ENCODE measurements around the gene CBR1.

Gene CBR1

GRCh38 chr21:36069713-36070583, at the start of gene CBR1:
Gene CBR1, plus strand, starts transcription at chr21:36070024. Its CDS starts 92 bp downstream, at chr21:36070116.
- peak; percentile 80 to 88 for DNase-seq (ENCODE audit: low read depth in 2 of 2)

GRCh38 chr21:36021251-36021837, 48.5 kb upstream of the CBR1 start:
- no peak for DNase-seq (ENCODE audit: low read depth in 2 of 2)

DNA sequence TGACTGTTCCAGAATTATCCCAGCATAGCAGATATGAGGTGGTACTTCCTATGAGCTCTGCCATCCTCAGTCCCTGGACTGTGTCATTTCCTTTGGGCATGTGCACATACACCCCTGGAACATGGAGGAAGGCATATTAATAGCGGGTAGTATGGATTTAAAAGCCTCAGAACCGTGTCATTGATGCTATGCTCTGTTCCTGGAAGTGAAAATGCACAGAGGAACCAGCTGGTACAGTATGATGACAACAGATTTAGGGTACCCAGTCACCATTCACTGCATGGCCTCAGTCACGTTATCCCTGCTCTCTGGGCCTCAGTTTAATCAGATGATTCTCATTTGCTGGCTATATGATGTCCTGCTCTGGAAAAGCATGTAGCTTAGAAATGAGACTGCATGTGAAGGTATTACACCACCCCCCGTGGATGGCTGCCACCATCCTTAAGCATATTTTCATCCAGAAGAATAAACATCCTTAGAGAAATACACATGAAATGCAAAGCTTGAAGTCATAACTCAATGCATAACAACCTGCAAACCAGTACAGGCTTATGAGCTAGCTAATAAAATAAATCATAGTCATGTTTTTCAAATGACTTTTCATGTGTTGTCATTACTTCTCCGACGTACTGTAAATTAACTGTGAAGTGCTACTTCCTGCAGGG, 47.3 kb upstream of the CBR1 start:
- no peak for DNase-seq (ENCODE audit: low read depth in 2 of 2)

- DNase-seq (ENCODE audit: low read depth in 2 of 2), result no peak
Measured at GRCh38 chr21:36023092-36023480, 46.7 kb upstream of the CBR1 start.

- no peak for DNase-seq (ENCODE audit: low read depth in 2 of 2)
Measured at GRCh38 chr21:36024782-36025181, 45.0 kb upstream of the CBR1 start.

DNA sequence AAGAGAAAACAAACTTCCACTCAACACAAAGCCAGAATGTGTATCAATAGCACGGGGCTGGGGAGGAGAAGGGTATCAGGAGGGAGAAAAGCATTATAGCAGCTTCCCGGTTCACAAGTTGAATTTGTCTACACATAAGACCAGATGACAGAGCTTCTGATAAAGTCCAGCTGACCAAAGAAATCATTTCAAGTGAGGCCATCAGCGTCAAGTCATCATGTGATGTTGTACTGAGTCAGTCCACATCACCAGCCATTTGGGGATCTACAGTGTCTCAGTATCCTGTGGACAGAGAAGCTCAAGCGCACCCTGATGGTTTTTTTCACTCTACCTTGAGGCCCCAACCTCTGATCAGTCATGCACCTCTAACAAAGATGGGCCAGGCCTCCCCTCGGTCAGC, 42.5 kb upstream of the CBR1 start:
- DNase-seq (ENCODE audit: low read depth in 2 of 2), result no peak

DNA sequence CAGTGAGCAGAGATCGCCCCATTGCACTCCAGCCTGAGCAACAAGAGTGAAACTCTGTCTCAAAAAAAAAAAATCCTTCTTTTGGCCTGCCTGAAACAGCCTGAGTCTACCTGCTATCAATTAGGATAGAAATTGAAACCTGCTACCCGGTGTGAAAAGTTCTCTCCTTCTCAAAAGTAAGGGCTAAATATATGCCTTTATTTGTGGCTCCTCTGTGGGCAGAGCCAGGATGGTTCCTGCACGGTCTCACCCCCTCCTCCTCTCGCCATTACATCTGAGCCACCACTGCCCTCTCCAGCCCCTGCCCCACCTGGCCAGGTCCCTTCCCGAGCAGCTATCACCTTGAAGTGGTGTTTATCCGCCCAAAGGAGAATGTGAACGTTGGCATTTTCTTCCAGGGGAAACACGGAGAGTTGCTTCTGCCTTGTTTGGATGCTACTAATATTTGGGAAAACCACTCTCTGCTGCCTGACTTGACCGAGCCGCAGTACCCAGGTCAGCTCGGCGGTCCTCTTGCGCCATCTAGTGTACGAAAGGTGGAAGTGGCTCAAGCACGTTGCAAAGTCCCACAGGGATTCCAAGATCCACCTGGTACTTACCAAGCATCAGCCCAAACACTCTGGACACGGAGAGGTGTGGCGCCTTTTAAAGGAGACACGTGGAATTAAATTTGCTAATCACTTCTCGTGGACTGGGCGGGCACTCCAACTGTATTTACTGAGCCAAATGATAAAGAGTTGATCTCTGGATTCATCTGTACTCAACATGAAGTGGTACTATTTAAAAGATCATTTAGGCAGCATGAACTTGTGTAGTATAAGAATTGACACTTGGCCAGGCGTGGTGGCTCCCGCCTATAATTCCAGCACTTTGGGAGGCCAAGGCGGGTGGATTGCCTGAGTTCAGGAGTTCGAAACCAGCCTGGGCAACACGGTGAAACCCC, 41.4 kb upstream of the CBR1 start:
- peak; percentile 34 to 52 for DNase-seq (ENCODE audit: low read depth in 2 of 2)

DNA sequence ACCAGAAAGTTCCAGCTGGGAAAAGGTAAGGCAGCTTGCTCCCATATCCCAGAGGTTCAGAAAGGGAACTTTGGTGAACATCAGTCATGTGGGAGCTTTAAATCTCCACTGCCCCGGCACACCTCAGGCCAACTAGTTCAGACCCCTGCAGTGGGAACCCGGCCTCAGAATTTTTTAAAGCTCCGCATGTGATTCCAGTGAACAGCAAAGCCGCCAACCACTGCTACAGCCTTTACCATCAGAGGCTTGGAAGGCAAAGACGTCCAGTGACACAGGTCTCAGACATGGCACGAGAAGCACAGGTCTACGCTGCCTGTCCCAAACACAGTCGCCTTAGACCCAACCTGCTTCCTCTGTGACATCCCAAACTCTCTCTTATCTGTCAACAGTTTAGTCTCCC, 40.5 kb upstream of the CBR1 start:
- DNase-seq (ENCODE audit: low read depth in 2 of 2), result no peak

GRCh38 chr21:36030581-36031189, 39.1 kb upstream of the CBR1 start:
- no peak for DNase-seq (ENCODE audit: low read depth in 2 of 2)

DNA sequence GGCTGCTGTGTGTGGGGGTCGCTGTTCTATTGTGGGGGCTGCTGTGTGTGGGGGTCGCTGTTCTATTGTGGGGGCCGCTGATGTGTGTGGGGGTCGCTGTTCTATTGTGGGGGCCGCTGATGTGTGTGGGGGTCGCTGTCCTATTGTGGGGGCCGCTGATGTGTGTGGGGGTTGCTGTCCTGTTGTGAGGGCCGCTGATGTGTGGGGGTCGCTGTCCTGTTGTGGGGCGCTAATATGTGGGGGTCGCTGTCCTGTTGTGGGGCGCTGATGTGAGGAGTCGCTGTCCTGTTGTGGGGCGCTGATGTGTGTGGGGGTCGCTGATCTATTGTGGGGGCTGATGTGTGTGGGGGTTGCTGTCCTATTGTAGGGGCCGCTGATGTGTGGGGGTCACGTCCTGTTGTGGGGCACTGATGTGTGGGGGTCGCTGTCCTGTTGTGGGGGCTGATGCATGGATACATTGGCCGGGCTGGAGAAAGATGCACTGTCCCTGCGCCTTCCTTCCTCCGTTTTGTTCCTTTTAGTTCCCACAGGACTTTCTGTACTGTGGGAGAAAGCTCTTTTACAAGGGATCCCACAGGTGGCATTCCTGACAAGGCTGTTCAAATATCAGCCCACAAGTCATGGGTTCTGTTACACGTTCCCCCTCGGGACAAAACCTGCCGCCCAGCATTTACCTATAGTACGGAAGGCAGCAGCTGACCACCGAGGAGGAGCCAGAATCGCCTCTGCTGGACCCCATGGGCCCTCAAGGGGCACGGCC, 37.0 kb upstream of the CBR1 start:
- DNase-seq (ENCODE audit: low read depth in 2 of 2), result no peak

GRCh38 chr21:36034211-36034913, 35.5 kb upstream of the CBR1 start:
- DNase-seq (ENCODE audit: low read depth in 2 of 2), result no peak

DNA sequence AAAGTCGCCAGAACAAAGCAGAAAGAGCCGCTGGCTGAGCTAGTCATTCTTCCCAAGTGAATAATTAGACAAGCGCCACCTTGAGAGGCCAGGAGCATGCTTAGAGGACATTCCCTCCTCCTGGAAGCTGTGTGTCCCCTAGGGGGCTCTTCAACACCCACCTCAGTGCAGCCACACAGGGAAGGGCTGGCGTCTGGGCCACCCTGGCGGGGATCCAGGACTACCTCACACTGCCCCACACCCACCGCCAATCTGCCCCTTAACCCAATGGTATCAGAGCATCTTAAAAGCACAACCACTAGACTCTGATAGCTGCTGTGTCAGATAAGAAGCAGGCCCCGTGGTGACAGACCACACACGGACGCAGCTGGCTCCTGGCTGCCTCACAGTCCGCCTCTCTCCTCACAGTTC, 34.4 kb upstream of the CBR1 start:
- DNase-seq (ENCODE audit: low read depth in 2 of 2), result no peak

DNA sequence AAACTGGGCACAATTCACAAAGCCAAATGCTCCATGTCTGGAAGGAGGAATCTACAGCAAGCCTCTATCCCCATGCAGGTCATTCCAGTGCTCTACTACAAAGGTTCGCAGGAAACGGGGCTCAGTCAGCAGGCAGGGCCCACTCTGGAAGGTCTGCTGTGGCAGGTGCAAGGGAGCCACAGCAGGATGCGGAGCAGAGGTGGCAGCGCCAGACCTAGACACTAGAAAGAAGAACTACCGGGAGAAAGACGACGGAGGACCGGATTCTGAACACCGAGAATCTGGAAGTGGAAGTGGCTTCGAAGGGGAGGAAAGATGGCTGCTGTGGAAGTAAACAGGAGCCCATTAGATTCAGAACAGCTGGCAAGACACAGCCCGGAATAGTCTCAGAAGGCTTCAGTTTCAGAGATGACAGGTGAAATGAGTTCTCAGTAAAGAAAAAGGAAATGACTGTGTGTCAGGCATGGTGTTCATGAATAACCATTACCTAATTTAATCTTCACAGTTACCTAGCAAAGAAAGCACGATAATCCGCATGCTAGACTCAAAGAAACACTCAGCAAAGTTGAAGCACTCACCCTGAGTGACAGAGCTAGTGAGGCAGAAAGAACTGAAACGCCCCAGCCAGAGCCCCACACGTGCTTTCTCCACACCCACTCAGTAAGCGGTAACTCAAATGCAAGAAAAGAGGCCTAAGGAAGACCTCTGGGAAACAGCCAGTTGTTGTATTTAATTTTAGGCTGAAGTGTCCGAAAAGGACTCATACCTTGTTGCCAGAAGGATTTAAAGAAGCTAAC, 30.9 kb upstream of the CBR1 start:
- no peak for DNase-seq (ENCODE audit: low read depth in 2 of 2)

- DNase-seq (ENCODE audit: low read depth in 2 of 2), result no peak
Measured at GRCh38 chr21:36039861-36040260, 30.0 kb upstream of the CBR1 start.

- no peak for DNase-seq (ENCODE audit: low read depth in 2 of 2)
Measured at GRCh38 chr21:36040389-36040788, 29.4 kb upstream of the CBR1 start.

DNA sequence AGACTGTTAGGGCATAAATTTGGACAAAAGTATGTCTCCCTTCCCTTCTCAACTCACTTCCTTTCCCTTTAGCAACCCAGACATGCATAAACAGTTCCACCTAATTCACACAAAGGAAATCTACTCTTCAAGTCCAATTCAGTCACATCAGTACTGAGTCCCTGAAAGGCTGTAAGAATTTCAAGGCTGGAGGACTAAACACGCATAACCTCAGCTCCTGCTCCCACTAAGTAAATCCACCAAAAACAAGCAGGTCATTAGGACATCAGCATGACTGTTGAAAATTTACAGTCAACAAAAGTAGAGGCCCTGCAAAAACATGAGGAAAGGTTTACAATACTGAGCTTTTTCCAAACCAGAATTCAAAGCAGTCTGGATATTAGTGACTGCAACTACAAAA, 27.9 kb upstream of the CBR1 start:
- DNase-seq (ENCODE audit: low read depth in 2 of 2), result no peak

DNA sequence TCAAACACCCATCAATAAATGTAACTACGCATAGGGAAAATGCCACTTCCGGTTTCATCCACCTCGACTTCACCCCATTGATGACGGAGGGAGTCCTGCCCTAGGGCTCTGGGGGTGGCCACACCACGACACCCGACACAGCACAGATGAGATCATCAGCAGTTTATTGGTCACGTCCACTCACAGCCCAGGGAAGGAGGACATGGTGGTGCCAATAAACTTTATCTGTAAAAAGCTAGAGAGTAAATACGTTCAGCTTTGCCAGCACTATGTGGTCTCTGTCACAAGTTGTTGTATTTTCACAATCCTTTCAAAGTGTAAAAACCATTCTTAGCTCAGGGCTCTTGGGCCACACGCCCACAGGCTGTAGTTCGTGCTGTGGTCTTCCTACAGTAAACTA, 25.8 kb upstream of the CBR1 start:
- DNase-seq (ENCODE audit: low read depth in 2 of 2), result no peak

DNA sequence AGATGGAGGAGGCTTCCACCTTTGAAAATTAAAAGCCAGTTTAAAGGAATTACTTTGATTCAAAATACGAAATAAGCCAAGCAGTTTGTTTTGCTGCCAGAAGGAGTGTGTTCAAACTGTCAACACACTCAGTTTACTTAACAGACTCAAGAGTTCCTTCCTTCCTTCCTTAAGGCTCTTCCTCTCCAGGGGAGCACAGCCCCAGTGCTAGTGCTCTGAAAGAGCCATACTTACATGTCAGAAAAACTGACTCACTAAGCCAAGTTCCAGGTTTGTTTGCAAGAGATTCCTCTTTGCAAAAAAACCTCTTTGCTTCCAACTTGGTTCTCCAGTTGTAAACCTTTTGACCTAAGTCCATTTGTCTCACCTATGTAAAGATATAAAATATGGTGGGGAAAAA, 23.8 kb upstream of the CBR1 start:
- no peak for DNase-seq (ENCODE audit: low read depth in 2 of 2)

GRCh38 chr21:36047139-36047538, 22.7 kb upstream of the CBR1 start:
- DNase-seq (ENCODE audit: low read depth in 2 of 2), result no peak
